WTC11 (cell line): ENCODE results near the gene SLC35G2.

ENCODE experiments used
- CTCF ChIP-seq: fragments of 200-600 bp; IDR thresholded peaks from 2 replicates; pipeline ENCODE4 v1.8.0; 2022; ENCODE audit warnings: antibody characterized with exemption
- E2F5 ChIP-seq: sonication (generic); formaldehyde crosslinking; IDR thresholded peaks from 2 replicates; pipeline ENCODE4 v1.8.1; 2022; ENCODE audit warnings: mild to moderate bottlenecking, moderate library complexity, missing genetic modification reagents
- ETV6 ChIP-seq: sonication (generic); formaldehyde crosslinking; IDR thresholded peaks from 2 replicates; pipeline ENCODE4 v1.8.1; 2022; ENCODE audit warnings: mild to moderate bottlenecking, missing genetic modification reagents
- FOXK1 ChIP-seq: sonication (generic); formaldehyde crosslinking; IDR thresholded peaks from 2 replicates; pipeline ENCODE4 v1.8.0; 2022; ENCODE audit warnings: mild to moderate bottlenecking, moderate library complexity, missing genetic modification reagents
- GABPB1 ChIP-seq: sonication (generic); formaldehyde crosslinking; IDR thresholded peaks from 2 replicates; pipeline ENCODE4 v1.8.1; 2023; ENCODE audit warnings: mild to moderate bottlenecking, missing genetic modification reagents
- MXD4 ChIP-seq: fragments of 250-450 bp; sonication (Bioruptor Pico); IDR thresholded peaks from 2 replicates; pipeline ENCODE4 v1.8.0; 2021; ENCODE audit warnings: mild to moderate bottlenecking, moderate library complexity, borderline replicate concordance
- NFYB ChIP-seq: sonication (generic); formaldehyde crosslinking; conservative IDR thresholded peaks from 2 replicates; pipeline ENCODE4 v1.8.0; 2022; ENCODE audit warnings: low read depth, missing genetic modification reagents
- NR2C2 ChIP-seq: sonication (generic); formaldehyde crosslinking; IDR thresholded peaks from 2 replicates; pipeline ENCODE4 v1.8.0; 2022; ENCODE audit warnings: mild to moderate bottlenecking, missing genetic modification reagents
- ZNF263 ChIP-seq: sonication (generic); formaldehyde crosslinking; IDR thresholded peaks from 2 replicates; pipeline ENCODE4 v1.8.1; 2022; ENCODE audit warnings: low read depth, mild to moderate bottlenecking, moderate library complexity, missing genetic modification reagents

- TF ChIP-seq FOXK1 (CRISPR knock-in tag): no peak
- TF ChIP-seq CTCF: no peak
- TF ChIP-seq ZNF263 (CRISPR knock-in tag): no peak
- no peak for TF ChIP-seq ETV6 (CRISPR knock-in tag)
- TF ChIP-seq E2F5 (CRISPR knock-in tag): no peak
- TF ChIP-seq NR2C2 (CRISPR knock-in tag): no peak
- TF ChIP-seq GABPB1: no peak
- TF ChIP-seq MXD4: no peak
- TF ChIP-seq NFYB (CRISPR knock-in tag): no peak
Measured at GRCh38 chr3:136891934-136892855, 73.3 kb downstream of the SLC35G2 start.
